ENCODE data around the gene SMIM32. TPM values are rescaled to one million over a fixed set of nuclear protein-coding genes. Genes with fewer than 3 reads are reported as not detected.

The SMIM32 gene
- total RNA-seq, 1 experiment from 2014 or later: not detected

DNA sequence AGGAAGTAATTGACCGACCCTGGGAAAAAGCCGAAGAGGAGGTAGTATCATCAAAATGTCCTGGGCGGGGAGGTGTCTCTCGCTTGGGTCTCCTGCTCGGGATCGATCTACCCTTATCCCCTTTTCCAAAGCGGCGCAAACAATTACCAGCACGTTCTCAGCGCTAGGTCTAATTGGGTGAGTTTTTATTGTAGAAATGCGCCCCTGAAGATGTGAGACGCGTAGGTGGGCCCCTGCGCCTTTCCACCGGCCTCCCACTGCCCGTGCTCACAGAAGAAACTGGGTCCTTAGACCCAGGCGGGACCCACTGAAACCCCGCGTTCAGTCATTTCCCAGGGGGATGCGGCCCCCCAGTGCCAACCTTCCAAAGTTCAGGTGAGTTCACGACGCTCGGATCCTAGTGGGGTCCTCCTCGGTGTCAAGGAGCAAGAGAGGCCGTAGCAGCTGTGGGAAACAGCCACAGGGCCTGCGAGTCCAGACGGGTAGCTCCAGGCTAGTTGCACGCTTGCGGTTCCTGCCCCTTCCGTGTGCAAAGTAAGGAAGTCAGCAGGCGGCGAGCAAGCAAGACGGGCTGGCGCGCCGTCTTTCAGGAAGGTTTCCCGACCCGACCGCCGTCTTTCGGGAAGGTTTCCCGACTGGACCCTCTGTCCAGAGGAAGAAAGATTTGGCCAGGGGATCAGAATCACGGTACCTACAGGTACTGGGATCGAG lies 1.5 kb downstream of the SMIM32 start:
- Histone ChIP-seq H3K9me3 (ENCODE audit: insufficient read depth, low read depth) (no peaks in the 10 kb centered on the region), H3K79me2 (ENCODE audit: low read depth) (no peaks in the 10 kb centered on the region), H3K9me2 (ENCODE audit: insufficient read depth) (0 out of 2 replicates have a peak, but pooled peaks cover 4% of the 10 kb centered on the region), H4K20me1 (ENCODE audit: insufficient read depth) (no peaks in the 10 kb centered on the region), H3K4me1 (replicated peaks; ENCODE audit: insufficient read depth) (no peaks in the 10 kb centered on the region), H3F3A (ENCODE audit: insufficient read depth, low read depth) (no peaks in the 10 kb centered on the region), H3K4me3 (no peak overlapping the region), H3K4me2 (no peak overlapping the region), H2AFZ (no peak overlapping the region), H3K36me3 (ENCODE audit: low read depth) (0 out of 2 replicates have a peak, but pooled peaks cover 6% of the 10 kb centered on the region), H3K27ac (no peak overlapping the region), H3K27me3 (ENCODE audit: insufficient read depth, low read depth) (no peaks in the 10 kb centered on the region)
- no peak for DNase-seq
- POLR2A ChIA-PET (ENCODE audit: unreplicated experiment): no interaction called here
- CTCF ChIA-PET: no interaction called here
- intact Hi-C loops (cut with micrococcal nuclease; ENCODE audit: unreplicated experiment): no loop called here
- BruUV-seq (replicated peaks): no TSS peak
- TF ChIP-seq, protein P1, sequence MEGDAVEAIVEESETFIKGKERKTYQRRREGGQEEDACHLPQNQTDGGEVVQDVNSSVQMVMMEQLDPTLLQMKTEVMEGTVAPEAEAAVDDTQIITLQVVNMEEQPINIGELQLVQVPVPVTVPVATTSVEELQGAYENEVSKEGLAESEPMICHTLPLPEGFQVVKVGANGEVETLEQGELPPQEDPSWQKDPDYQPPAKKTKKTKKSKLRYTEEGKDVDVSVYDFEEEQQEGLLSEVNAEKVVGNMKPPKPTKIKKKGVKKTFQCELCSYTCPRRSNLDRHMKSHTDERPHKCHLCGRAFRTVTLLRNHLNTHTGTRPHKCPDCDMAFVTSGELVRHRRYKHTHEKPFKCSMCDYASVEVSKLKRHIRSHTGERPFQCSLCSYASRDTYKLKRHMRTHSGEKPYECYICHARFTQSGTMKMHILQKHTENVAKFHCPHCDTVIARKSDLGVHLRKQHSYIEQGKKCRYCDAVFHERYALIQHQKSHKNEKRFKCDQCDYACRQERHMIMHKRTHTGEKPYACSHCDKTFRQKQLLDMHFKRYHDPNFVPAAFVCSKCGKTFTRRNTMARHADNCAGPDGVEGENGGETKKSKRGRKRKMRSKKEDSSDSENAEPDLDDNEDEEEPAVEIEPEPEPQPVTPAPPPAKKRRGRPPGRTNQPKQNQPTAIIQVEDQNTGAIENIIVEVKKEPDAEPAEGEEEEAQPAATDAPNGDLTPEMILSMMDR (conservative IDR thresholded peaks at IDR 0.05): no peak
- TF ChIP-seq EZH2 (IDR thresholded peaks at IDR 0.05; ENCODE audit: low read depth): no peak

DNA sequence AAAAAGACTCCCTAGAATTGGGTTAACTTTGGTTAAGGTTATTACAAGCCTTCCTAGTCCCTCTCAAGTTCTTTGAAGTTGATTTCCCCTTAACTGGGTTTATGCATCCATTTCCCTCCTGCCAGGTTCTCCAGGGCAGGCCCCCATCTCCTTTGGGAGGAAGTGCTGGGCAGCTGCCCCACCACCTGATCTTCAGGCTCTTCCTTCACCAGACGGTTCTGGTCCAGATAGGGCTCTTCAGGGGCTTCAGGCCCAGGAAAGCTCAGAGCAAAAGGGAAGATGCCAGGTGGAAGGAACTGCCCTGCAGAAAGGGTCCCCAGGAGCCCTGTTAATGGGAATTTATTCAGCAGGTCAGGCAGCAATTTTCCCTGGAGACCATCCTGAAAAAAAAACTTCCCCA lies 2.1 kb downstream of the SMIM32 start:
- intact Hi-C loops (cut with micrococcal nuclease; ENCODE audit: unreplicated experiment): no loop called here
- H3F3A ChIP-seq (ENCODE audit: insufficient read depth, low read depth): no peaks in the 10 kb centered on the region
- TF ChIP-seq, protein P1 (conservative IDR thresholded peaks at IDR 0.05): no peak
- TF ChIP-seq EZH2 (IDR thresholded peaks at IDR 0.05; ENCODE audit: low read depth): no peak
- H4K20me1 ChIP-seq (ENCODE audit: insufficient read depth): no peaks in the 10 kb centered on the region
- DNase-seq: no peak
- H3K27me3 ChIP-seq (ENCODE audit: insufficient read depth, low read depth): no peaks in the 10 kb centered on the region
- no peak overlapping the region for H3K27ac ChIP-seq
- CTCF ChIA-PET: no interaction called here
- H3K9me2 ChIP-seq (ENCODE audit: insufficient read depth): 0 out of 2 replicates have a peak, but pooled peaks cover 4% of the 10 kb centered on the region
- no peaks in the 10 kb centered on the region for H3K79me2 ChIP-seq (ENCODE audit: low read depth)
- no TSS peak for BruUV-seq (replicated peaks)
- no peak overlapping the region for H3K4me2 ChIP-seq
- H3K4me1 ChIP-seq (replicated peaks; ENCODE audit: insufficient read depth): no peaks in the 10 kb centered on the region
- no peak overlapping the region for H3K4me3 ChIP-seq
- no peaks in the 10 kb centered on the region for H3K9me3 ChIP-seq (ENCODE audit: insufficient read depth, low read depth)
- 0 out of 2 replicates have a peak, but pooled peaks cover 6% of the 10 kb centered on the region for H3K36me3 ChIP-seq (ENCODE audit: low read depth)
- POLR2A ChIA-PET (ENCODE audit: unreplicated experiment): no interaction called here
- no peak overlapping the region for H2AFZ ChIP-seq

DNA sequence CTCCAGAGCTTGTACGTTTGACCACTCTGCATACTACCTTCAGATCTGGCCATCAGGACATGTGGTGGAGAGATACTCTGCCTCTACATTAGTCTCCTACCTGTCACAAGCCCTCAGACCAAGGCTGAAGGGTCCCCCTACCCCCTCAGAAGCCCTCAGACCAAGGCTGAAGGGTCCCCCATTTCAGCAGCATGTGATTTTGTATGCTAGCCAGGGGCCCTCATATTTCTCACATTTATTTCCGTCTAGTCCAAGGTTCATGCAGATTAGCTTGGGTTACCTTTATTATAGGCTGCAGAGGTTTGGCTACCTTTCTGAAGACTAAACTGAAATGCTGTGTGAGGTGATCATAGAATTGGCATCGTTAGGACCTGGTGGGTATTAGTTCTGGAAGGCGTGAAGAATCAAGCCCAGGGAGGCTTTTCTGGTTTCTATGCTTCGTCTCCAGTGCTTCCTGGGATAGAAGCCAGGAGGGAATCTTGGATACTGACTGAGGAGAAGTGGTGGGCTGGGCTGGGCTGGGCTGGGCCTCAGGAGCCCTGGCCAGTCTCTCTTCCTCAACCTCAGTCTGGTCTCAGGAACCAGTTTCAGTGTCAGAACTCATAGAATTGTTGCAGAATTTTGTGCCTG lies 2.8 kb downstream of the SMIM32 start:
- no peak for DNase-seq
- Histone ChIP-seq H3K79me2 (ENCODE audit: low read depth) (no peaks in the 10 kb centered on the region), H3K9me3 (ENCODE audit: insufficient read depth, low read depth) (no peaks in the 10 kb centered on the region), H4K20me1 (ENCODE audit: insufficient read depth) (no peaks in the 10 kb centered on the region), H3K9me2 (ENCODE audit: insufficient read depth) (0 out of 2 replicates have a peak, but pooled peaks cover 4% of the 10 kb centered on the region), H3K27ac (no peak overlapping the region), H3K36me3 (ENCODE audit: low read depth) (0 out of 2 replicates have a peak, but pooled peaks cover 6% of the 10 kb centered on the region), H3K4me1 (replicated peaks; ENCODE audit: insufficient read depth) (no peaks in the 10 kb centered on the region), H3K27me3 (ENCODE audit: insufficient read depth, low read depth) (no peaks in the 10 kb centered on the region), H2AFZ (no peak overlapping the region), H3F3A (ENCODE audit: insufficient read depth, low read depth) (no peaks in the 10 kb centered on the region), H3K4me2 (no peak overlapping the region), H3K4me3 (no peak overlapping the region)
- ChIA-PET POLR2A (ENCODE audit: unreplicated experiment) (no interaction called here), CTCF (no interaction called here)
- BruUV-seq (replicated peaks): no TSS peak
- intact Hi-C loops (cut with micrococcal nuclease; ENCODE audit: unreplicated experiment): no loop called here
- TF ChIP-seq, protein P1 (conservative IDR thresholded peaks at IDR 0.05): no peak
- no peak for TF ChIP-seq EZH2 (IDR thresholded peaks at IDR 0.05; ENCODE audit: low read depth)
